Measurements from ENCODE around the gene ARSK. TPM values are rescaled to one million over a fixed set of nuclear protein-coding genes. Genes with fewer than 3 reads are reported as not detected.

ARSK gene
- total and polyA plus RNA-seq, 2 of the 13 experiments (the other 11 are each of a cell fraction or from before 2014, with no cell fraction given), result 7.9 TPM

- TF ChIP-seq ZNF20 (CRISPR knock-in tag; IDR thresholded peaks at IDR 0.05), result no peak
- TF ChIP-seq ERF (CRISPR knock-in tag; IDR thresholded peaks at IDR 0.05), result peak; percentile 96
- TF ChIP-seq ZNF335 (CRISPR knock-in tag; IDR thresholded peaks at IDR 0.05), result peak; percentile 64; the same call in 1 of the 2 replicates
- no peak; the same call in 1 of the 2 replicates for TF ChIP-seq ZNF12 (CRISPR knock-in tag; IDR thresholded peaks at IDR 0.05)
- TF ChIP-seq HOXD1 (CRISPR knock-in tag; IDR thresholded peaks at IDR 0.05), result peak; percentile 52; the same call in 1 of the 2 replicates
- TF ChIP-seq ZNF282 (IDR thresholded peaks at IDR 0.05; ENCODE audit: partially characterized antibody), result no peak
- no peak for TF ChIP-seq EZH2 (conservative IDR thresholded peaks at IDR 0.05; ENCODE audit: low read depth, low read length)
- peak; percentile 54; the same call in 1 of the 2 replicates for TF ChIP-seq ZNF547 (CRISPR knock-in tag; IDR thresholded peaks at IDR 0.05)
- 0 out of 2 replicates have a peak, but pooled peaks have one; percentile 64 for TF ChIP-seq ZZZ3 (CRISPR knock-in tag; IDR thresholded peaks at IDR 0.05; ENCODE audit: borderline replicate concordance)
- no peak for TF ChIP-seq U2AF2 (IDR thresholded peaks at IDR 0.05; ENCODE audit: low read depth, low read length)
- peak; percentile 87 for TF ChIP-seq KMT2B (CRISPR knock-in tag; IDR thresholded peaks at IDR 0.05)
- TF ChIP-seq TEAD2 (CRISPR knock-in tag; IDR thresholded peaks at IDR 0.05), result no peak
- peak; percentile 94 for TF ChIP-seq ZEB1 (IDR thresholded peaks at IDR 0.05; ENCODE audit: insufficient replicate concordance, low read depth)
- TF ChIP-seq ZNF431 (CRISPR knock-in tag; IDR thresholded peaks at IDR 0.05; ENCODE audit: borderline replicate concordance, low read depth), result peak; percentile 30
- TF ChIP-seq THAP11 (CRISPR knock-in tag; IDR thresholded peaks at IDR 0.05), result peak; percentile 74
- TF ChIP-seq CREB3 (CRISPR knock-in tag; IDR thresholded peaks at IDR 0.05), result 0 out of 2 replicates have a peak, but pooled peaks have one; percentile 39
- TF ChIP-seq ZNF766 (CRISPR knock-in tag; IDR thresholded peaks at IDR 0.05; ENCODE audit: borderline replicate concordance), result peak; percentile 51; the same call in 1 of the 2 replicates
- TF ChIP-seq GTF2F1 (IDR thresholded peaks at IDR 0.05; ENCODE audit: low read length), result no peak
- TF ChIP-seq GLMP (CRISPR knock-in tag; IDR thresholded peaks at IDR 0.05; ENCODE audit: borderline replicate concordance), result no peak
- peak; percentile 71; the same call in 1 of the 2 replicates for TF ChIP-seq ZNF343 (CRISPR knock-in tag; IDR thresholded peaks at IDR 0.05)
- no peak; the same call in 1 of the 2 replicates for TF ChIP-seq HNF4G (IDR thresholded peaks at IDR 0.05; ENCODE audit: borderline replicate concordance, low read depth, low read length)
- no peak for TF ChIP-seq HNF4G (CRISPR knock-in tag; IDR thresholded peaks at IDR 0.05; ENCODE audit: borderline replicate concordance, low read depth)
- TF ChIP-seq ZNF253 (CRISPR knock-in tag; IDR thresholded peaks at IDR 0.05; ENCODE audit: borderline replicate concordance), result no peak
- no peak for TF ChIP-seq POLR2AphosphoS2 (IDR thresholded peaks at IDR 0.05; ENCODE audit: low read depth, low read length)
- TF ChIP-seq ATF6 (CRISPR knock-in tag; conservative IDR thresholded peaks at IDR 0.05), result no peak
- TF ChIP-seq ZNF530 (CRISPR knock-in tag; IDR thresholded peaks at IDR 0.05; ENCODE audit: low read depth), result no peak
These were observed 91.9 kb downstream of the ARSK start, which contains the start of gene RFESD (continued) for GRCh38 chr5:95646569-95647431.

Data from HepG2 (cell line).